DOHH2 (cell line): ENCODE measurements around the gene CPLX1.

ENCODE experiments used
- CTCF ChIP-seq: fragments of 200-600 bp; sonication (generic); IDR thresholded peaks from one replicate; pipeline ENCODE4 v1.5.1; 2014; ENCODE audit warnings: antibody characterized with exemption, mild to moderate bottlenecking, low read depth, low read length; ENCODE audit not compliant: poor library complexity, severe bottlenecking
- EZH2phosphoT487 ChIP-seq: fragments of 200-600 bp; sonication (generic); IDR thresholded peaks from 2 replicates; pipeline ENCODE4 v1.6.1; 2017; ENCODE audit warnings: borderline replicate concordance, mild to moderate bottlenecking, antibody characterized with exemption, low read length, moderate library complexity, mixed read lengths

- TF ChIP-seq CTCF, result no peak
- no peak for TF ChIP-seq EZH2phosphoT487
Observed at GRCh38 chr4:761739-762138, 64.2 kb downstream of the CPLX1 start.
